HG02588 (cell line): ENCODE data around the gene PALLD.
"Not testable (repeated sequence)": the region's sequence is repeated elsewhere in the genome, so short reads cannot be mapped to it uniquely, and the experiment has no call there.

ENCODE experiments used
- ATAC-seq: cut with Tn5 transposase; IDR thresholded peaks from one replicate; pipeline ENCODE4 v1.9.1; 2021; ENCODE audit warnings: mild to moderate bottlenecking, moderate library complexity; ENCODE audit not compliant: unreplicated experiment

PALLD gene

DNA sequence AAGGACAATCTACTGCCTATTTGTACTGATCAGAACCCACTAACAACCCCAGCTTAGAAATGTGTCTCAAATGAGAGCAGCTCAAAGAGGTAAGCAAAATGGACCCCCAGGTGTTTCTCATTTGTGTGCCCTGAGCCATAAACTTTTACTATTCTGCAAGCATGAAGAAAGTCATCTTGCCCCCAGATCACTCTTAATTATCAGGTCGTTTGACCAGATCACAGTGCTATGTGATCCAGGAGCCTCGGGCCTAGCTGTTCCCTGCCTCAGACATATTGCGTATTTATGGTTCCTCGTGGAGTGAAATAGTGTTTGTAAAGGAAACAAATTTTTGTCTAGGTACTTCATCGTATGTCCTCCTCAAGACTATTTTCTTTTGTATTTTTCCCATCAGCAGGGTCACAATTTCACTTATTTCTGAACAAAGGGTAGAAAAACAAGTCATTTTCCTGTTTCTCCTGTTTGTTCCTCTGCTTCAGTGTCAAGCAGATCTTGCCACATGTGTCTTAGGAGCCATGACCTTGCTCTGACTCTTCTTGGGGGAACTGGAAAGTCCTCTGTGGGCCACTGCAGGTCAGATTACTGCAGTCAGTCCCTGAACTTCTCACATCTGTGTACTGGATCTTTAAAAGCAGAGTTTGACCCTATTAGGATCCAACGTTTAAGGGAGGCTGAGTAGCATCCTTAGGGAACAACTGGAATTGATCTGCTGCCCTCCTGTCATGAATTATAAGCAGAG is 194.9 kb downstream of the PALLD start:
- no peak for ATAC-seq

DNA sequence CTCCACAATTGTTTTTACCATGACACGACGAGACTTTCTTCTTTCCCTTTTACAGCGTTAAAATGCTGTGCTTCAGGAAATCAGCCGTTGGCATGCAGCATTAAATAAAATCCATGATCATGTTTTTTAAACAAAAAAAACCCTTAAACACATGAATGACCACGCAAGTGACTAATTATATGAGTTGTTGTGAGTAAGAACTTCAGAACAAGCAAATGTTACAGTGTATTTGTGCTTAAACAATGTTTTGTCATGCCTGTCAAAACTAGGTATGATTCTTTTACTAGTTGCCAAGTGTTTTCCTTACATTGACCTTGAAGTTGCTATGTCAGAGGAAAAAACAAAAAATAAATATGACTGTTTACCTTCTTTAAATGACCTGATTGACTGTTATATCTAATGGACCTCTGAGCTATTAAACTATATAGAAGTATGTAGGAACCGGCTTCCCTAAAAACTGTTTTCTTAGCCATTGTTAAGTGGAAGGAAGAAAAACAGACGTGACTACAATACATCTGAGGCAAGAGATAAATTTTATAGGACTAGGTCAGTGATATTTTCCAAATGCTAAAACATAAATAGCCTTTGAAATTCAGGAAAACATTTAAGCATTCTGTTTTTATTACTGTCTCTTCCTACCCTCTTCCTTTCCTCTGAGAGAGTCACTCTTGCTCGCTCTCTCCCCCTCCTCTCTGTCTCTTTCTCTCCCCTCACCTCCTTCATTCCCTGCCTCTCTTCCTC is 197.1 kb downstream of the PALLD start:
- no peak for ATAC-seq

DNA sequence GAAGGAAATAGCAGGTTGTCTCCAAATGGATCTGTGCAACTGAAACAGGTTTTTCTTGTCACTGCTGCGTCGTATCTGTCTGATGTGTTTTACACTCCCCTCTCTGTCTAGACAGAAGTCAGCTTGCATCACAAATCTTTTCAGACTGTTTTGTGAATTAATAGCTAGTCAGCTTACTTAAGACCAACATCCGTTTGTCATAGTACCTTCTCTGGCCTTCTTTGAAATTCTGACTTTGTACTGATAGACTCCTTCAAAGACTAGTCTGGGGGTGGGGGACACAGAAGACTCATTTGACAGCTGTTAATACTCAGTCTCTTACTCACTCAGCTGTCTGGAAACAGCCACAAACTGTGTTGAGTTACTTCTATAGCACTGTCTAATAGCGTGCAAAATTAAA is 197.8 kb downstream of the PALLD start:
- ATAC-seq: no peak

DNA sequence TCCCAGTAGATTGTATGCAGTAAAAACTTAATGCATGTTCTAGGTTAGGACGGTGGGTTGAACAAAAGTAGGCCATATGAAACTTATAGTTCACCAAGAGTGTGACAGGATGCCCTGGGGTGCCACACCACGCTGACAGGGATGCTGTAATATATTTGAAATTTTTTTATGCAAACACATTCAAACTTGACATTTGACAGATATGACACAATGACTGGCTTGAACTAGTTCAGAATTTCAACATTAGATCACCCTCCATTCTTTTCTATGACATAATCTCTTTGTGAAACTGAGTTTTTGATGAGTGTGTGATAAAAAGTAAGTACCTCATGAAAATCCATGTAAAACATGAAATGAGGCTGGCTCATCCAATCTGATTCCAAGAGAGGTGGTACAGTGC is 198.4 kb downstream of the PALLD start:
- ATAC-seq: no peak

DNA sequence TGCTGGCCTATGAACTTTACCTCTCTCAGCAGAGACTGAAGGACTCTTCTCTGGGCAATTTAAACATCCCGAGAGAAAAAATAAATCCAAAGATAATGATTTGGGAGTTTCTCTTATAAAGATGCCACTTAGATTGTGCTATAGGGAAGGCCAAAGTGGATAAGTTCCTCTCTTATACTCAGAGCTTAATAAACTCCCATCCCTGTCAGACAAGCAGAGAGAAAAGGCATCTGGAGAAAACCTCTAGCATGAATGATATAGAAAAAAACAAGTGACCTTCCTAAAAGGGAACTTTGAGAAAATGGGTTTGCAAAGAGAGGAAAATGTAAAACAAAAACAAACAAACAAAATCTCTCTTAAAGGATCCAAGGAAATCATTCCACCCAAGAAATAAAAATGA is 199.4 kb downstream of the PALLD start:
- ATAC-seq: no peak

DNA sequence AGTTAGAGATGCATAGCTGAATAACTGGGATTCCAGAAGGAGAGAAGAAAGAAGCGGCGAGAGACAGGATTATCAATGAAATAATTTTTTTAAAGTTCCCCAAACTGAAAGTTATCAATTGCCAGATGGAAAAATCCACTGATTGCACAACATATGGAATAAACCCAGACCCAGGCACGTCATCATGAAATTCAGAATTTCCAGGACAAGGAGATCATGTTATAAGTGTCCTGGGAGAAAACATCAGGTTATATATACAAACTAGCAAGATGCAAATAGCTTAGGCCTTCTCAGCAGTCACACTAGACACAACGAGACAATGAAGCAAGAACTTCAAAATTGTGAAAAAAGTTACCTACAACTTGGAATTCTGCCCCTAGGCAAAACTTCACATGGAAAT is 200.0 kb downstream of the PALLD start:
- ATAC-seq: no peak

DNA sequence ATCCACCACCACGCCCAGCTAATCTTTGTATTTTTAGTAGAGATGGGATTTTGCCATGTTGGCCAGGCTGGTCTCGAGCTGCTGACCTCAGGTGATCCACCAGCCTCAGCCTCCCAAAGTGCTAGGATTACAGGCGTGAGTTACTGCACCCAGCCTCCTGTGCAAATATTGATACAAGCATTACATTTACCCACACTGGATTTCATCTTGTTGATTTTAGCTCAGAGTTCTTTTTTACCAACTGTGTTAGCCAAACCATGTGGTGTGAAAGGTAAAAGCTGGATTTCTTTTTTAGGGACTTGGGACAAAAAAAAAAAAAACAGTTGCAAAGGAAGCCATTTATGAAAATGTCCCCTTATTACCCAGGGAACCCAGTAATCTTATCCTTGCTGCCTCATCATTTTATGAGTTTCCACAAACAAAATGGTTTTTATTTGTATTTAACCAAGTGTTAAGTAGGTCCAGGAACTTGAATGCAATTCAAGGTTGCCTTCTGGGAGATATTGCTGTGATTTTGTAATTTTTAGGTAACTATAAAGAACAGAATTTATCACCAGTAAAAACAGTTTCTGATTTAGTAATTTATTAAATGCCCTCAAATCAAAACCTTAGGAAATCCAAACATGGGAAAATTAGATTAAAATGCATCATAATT is 202.5 kb downstream of the PALLD start:
- ATAC-seq: no peak

DNA sequence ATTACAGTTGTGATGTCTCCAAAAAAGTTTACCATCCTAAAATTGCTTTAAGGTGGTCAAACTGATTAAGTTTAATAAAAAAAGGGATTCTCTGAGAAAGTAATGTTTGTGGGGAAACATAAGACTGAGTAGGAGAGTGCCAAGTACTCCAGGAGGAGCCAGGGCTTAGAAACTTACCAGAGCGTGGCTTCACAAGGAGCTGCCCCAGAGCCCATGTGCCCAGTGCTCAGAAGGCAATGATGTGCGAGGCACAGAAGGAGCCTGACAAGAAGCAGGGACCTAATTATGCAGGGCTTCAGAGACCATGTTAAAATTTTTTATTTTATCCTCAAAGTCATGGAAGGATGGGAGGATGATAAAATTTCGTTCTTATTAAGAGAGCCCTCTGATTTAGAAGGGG is 204.2 kb downstream of the PALLD start:
- ATAC-seq: no peak

DNA sequence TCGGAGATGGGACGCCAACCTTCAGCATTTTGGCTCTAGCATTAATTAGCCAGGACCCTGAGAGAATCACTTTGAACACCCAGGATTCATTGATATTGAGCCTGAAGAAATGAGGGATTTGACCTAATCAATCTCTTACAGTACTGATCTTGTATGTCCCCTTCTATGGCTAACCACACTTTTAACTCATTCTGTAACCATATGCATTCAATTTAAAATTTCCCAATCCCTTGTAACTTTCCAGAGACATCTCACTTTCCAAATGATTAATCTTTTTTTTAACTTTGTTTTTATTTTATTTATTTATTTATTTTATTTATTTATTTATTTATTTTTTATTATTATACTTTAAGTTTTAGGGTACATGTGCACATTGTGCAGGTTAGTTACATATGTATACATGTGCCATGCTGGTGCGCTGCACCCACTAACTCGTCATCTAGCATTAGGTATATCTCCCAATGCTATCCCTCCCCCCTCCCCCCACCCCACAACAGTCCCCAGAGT is 205.8 kb downstream of the PALLD start:
- not testable (repeated sequence) for ATAC-seq

DNA sequence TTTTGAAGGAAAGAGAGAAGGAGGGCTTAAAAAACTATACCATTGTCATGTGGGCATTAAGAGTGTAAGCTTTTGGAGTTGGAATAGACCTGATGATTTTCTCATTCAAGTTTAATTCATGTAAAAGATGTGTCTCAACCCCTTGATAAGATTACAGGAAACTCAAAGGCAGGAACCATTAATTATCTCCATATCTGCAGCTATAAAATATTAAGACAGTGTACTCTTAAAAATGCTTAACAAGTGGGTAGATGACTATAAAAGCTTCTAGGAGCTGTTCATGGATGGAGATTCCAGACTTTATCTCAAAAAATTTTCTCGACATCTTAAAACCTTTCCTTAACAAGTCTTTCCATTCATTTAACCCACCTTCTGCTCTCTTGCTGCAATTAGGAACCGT is 208.3 kb downstream of the PALLD start:
- no peak for ATAC-seq

DNA sequence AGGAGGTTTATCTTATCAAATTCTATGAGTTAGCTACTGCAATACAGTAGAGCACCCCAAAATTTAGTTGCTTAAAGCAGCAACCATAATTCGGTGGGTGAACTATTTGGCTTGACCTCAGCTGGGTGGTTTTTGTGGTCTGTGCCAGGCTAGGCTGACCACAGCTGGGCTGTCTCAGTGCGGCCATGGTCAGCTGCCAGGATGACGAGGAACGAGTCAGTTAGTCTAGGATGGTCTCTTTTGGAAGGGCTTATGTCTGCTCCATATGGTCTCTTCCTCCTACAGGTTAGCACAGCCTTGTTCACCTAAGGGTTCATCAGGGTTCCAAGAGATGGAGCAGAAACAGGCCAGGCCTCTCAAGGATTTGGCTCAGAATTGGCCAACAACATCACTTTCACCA is 210.4 kb downstream of the PALLD start:
- no peak for ATAC-seq

DNA sequence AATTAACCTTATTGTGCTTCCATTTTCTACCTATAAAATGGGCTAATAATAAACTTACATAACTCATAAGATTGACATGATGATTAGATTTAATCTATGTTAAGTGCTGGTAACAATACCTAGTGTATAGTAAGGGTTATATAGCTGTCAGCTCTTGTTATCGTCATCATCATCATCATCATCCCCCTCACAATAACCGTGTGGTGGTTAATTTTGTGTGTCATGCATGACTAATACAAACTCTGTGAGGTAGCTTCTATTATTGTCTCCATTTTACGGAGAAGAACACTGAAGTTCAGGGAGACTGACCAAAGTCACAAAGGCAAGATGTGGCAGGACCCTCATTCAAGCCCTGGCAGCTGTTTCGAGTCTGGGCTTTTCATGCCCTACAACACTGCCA is 211.3 kb downstream of the PALLD start:
- no peak for ATAC-seq

DNA sequence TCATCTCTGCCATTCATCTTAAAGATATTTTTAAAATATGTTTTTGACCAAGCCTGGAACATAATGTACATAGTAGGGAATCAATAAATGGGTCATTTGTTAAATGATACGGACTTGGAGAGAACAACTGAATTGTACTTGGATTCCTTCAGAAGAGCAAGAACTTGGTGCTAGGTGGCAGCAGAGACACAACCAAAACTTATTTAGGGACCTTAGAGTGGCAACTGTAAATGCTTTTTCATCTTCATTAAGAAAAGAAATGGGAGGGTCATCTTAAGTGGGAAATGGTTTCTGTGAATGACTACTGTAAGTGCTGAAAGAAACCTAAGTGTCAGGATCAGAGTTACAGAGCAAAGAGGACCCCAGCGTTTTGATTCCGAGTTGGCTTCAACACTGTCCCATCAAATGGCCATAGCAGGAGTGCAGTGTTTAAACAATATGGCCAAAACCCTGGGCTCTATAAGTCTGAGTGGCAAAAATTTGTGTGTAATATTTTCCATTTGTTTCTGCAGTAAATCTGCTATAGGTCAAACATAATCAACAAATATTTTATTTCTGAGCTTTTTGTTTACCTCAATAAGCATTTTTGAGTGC is 213.6 kb downstream of the PALLD start:
- no peak for ATAC-seq

DNA sequence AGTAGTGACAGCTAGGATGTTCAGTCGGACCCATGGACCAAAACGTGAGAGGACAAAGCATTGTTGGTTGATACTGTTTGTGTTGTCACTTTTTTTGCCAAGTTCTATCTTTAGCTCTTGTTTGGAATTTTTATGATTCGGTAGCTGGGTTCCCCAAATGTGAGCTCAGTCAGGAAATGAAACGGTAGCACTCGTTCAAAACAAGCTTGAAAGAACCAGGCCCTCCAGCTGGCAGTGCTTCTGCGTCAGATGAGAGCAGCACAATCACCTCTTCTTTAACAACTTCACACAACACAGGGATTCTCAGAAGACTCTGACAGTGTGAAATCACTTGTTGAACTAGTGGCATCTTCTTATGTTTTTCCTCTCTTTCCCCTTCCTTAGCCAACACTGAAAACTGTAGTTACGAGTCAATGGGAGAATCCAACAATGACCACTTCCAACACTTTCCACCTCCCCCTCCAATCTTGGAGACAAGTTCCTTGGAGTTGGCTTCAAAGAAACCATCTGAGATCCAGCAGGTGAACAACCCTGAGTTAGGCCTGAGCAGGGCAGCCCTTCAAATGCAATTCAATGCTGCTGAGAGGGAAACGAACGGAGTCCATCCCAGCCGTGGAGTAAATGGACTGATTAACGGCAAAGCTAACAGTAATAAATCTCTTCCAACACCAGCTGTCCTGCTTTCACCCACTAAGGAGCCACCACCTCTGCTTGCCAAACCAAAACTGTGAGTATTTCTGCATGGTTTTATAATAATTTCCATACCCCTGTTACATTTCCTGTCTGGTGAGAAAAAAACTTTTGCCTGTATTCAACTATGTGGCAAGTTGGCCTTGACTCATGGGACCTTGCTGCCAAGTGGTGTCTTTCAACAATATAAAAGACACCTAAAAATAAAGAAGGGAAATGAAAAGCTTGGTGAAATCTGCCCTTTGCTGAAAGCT is 214.6 kb downstream of the PALLD start:
- no peak for ATAC-seq

DNA sequence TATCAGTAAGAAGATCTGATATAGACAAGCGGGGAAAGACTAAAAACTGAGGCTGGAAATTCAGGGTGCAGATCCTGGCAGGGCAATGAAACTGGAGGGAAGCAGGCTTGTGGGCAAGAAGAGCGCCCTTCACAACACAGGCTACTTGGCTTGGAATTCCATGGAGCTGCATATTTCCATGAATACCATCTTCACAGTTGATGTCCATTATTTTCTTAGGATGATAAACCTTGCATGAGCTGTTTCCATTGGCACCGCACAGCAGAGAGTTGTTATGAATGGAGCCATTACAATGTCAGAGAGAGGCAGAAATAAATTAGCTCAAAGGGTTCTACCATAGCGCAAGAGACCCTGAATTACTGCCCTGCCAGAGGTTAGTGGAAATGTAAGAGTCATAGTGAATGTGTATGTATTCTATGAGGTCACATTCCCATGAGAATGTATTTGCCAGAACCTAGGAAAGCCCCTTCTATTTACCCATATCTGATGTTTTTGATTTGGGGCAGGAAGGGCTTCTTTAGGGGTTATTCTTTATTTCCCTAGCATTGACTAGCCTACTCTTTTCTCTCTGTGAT is 215.6 kb downstream of the PALLD start:
- no peak for ATAC-seq

DNA sequence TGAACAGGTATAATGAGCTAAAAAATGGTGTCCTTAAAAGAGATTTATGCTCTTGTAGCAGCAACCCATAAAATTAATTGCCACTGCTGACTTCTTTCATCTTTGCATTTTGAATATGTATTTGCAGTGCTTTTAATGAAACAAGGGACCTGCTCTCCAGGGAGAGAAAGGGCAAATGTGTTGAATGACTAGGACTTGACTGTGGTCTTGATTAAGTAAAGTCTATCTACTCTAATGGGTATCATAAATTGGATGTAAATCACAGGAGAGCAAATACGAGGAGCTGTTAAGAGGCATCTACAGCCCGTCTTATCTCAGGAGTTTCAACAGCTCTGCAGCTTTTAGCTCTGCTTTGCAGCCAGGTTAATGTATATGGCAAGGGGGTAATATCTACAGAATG is 216.4 kb downstream of the PALLD start:
- ATAC-seq: no peak

DNA sequence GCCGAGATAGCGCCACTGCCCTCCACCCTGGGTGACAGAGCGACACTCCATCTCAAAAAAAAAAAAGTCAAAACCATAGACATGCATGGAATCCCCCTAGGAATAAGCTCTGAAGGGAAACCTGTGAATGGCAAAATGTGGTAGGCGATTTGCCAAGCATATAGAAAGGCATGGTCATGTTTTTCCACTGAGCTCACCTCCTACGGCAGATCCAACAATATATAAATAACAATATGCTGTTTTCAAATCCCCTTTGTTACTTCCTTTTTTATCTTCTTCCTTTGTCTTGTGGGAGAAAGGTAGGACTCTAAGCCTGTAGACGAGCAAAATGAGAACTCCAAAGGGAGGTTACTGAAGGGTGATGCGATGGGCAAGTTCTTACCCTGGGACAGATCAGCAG is 219.0 kb downstream of the PALLD start:
- no peak for ATAC-seq

DNA sequence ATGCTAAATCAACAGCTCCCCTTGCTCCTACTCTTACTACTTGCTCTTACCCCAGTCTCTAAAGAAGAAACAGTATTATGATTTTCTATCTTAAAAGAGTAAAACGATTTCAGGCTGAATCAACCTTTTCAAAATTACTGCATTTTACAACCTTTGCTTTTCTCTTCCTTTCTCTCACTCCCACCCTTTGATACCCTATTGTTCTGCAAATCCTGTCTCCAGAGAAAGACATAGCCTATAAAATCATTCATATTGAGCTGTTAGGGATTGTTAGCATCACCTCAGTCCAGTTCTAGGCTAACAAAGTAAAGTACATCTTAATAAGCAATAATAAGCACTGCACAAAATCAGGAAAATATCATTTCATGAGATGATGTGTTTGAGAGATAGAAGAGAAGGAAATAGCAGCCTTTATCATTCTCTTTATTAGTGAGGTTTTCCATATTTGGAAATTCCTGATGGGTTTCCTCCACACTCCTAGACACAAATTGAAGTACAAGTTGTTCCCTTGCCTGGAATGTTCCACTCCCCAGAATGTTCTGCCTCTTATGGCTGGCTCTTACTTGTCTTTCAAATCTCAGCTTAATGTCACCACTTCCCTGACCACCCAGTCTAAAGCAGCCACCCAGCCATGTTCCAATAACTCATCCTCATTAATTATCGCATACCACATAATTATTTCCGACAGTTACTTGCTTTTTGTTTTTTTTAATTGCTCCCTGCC is 219.7 kb downstream of the PALLD start:
- no peak for ATAC-seq

DNA sequence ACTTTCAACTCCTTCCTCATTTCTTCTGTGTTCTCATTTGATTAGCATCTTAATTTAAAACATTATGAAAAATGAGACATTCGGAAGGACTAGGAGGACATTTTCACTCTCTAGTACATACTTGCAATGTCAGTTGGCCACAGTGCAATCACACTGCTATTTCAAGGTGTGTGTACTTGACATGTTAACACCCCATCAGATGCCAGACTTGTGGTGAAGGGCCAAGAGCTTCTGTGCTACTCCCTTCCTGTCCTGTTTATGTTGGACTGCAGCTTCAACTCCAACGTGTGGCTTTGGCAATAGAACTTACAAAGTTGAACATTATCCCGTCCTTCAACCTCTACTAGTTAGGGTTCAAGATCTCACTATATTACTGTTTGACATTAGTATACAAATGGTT is 221.0 kb downstream of the PALLD start:
- no peak for ATAC-seq
